ENCODE results near the gene PDE1A. TPM values are rescaled to one million over a fixed set of nuclear protein-coding genes. Genes with fewer than 3 reads are reported as not detected.

PDE1A gene
- polyA plus RNA-seq, 1 experiment = 4.3 TPM

- H3K4me3 ChIP-seq (ENCODE audit: low read depth, low read length) = no peak overlapping the region
- H3K9me3 ChIP-seq (ENCODE audit: control insufficient read depth, insufficient read depth, low read length) = no peaks in the 10 kb centered on the region
- no peak overlapping the region for H3K27ac ChIP-seq (ENCODE audit: low read depth, low read length)
- H3K27me3 ChIP-seq (ENCODE audit: control insufficient read depth, insufficient read depth, low read length) = no peaks in the 10 kb centered on the region
- CTCF ChIA-PET = interaction anchor here (0.6 to 1.5 kb wide), 2 partner anchors 470 to 544 kb away, joined by 3 to 6 read pairs; no protein-coding TSS in a partner anchor
- no peak for TF ChIP-seq CTCF (IDR thresholded peaks at IDR 0.05; ENCODE audit: low read depth, low read length)
- no peak for DNase-seq (ENCODE audit: low read depth, low spot score)
- POLR2A ChIA-PET = no interaction called here
These were observed 247.7 kb downstream of the PDE1A start for GRCh38 chr2:182179176-182179575.

- no peak for DNase-seq (ENCODE audit: low read depth, low spot score)
- H3K4me3 ChIP-seq (ENCODE audit: low read depth, low read length) = no peak overlapping the region
- ChIA-PET CTCF (interaction anchor here (1.3 kb wide), 1 partner anchor 12 kb away, joined by 5 read pairs; no protein-coding TSS in a partner anchor), POLR2A (no interaction called here)
- H3K9me3 ChIP-seq (ENCODE audit: control insufficient read depth, insufficient read depth, low read length) = no peaks in the 10 kb centered on the region
- no peak overlapping the region for H3K27ac ChIP-seq (ENCODE audit: low read depth, low read length)
- no peak for TF ChIP-seq CTCF (IDR thresholded peaks at IDR 0.05; ENCODE audit: low read depth, low read length)
- no peaks in the 10 kb centered on the region for H3K27me3 ChIP-seq (ENCODE audit: control insufficient read depth, insufficient read depth, low read length)
These were observed 252.8 kb downstream of the PDE1A start for GRCh38 chr2:182173944-182174622.

- Histone ChIP-seq H3K27me3 (ENCODE audit: control insufficient read depth, insufficient read depth, low read length) (no peaks in the 10 kb centered on the region), H3K4me3 (ENCODE audit: low read depth, low read length) (no peak overlapping the region), H3K27ac (ENCODE audit: low read depth, low read length) (no peak overlapping the region), H3K9me3 (ENCODE audit: control insufficient read depth, insufficient read depth, low read length) (no peaks in the 10 kb centered on the region)
- no peak for TF ChIP-seq CTCF (IDR thresholded peaks at IDR 0.05; ENCODE audit: low read depth, low read length)
- DNase-seq (ENCODE audit: low read depth, low spot score) = no peak
- ChIA-PET CTCF (interaction anchor here (1.6 kb wide), 1 partner anchor 15 kb away, joined by 9 read pairs; no protein-coding TSS in a partner anchor), POLR2A (no interaction called here)
These were observed 256.5 kb downstream of the PDE1A start for GRCh38 chr2:182170341-182170740.

GRCh38 chr2:182167882-182168281 lies 259.0 kb downstream of the PDE1A start:
- DNase-seq (ENCODE audit: low read depth, low spot score) = no peak
- Histone ChIP-seq H3K27ac (ENCODE audit: low read depth, low read length) (no peak overlapping the region), H3K4me3 (ENCODE audit: low read depth, low read length) (no peak overlapping the region), H3K9me3 (ENCODE audit: control insufficient read depth, insufficient read depth, low read length) (no peaks in the 10 kb centered on the region), H3K27me3 (ENCODE audit: control insufficient read depth, insufficient read depth, low read length) (no peaks in the 10 kb centered on the region)
- ChIA-PET CTCF (interaction anchor here (1.2 to 1.3 kb wide), 2 partner anchors 18 to 19 kb away, joined by 3 to 4 read pairs; no protein-coding TSS in a partner anchor), POLR2A (no interaction called here)
- TF ChIP-seq CTCF (IDR thresholded peaks at IDR 0.05; ENCODE audit: low read depth, low read length) = no peak

- ChIA-PET POLR2A (no interaction called here), CTCF (no interaction called here)
- Histone ChIP-seq H3K27ac (ENCODE audit: low read depth, low read length) (no peak overlapping the region), H3K27me3 (ENCODE audit: control insufficient read depth, insufficient read depth, low read length) (no peaks in the 10 kb centered on the region), H3K4me3 (ENCODE audit: low read depth, low read length) (no peak overlapping the region), H3K9me3 (ENCODE audit: control insufficient read depth, insufficient read depth, low read length) (no peaks in the 10 kb centered on the region)
- no peak for TF ChIP-seq CTCF (IDR thresholded peaks at IDR 0.05; ENCODE audit: low read depth, low read length)
- no peak for DNase-seq (ENCODE audit: low read depth, low spot score)
These were observed 260.0 kb downstream of the PDE1A start for GRCh38 chr2:182166841-182167240.

Measured in AG04450 (cell line).